Mononuclear cell (primary cell): Measurements from ENCODE around the gene CLC. TPM values are rescaled to one million over a fixed set of nuclear protein-coding genes. Genes with fewer than 3 reads are reported as not detected.
"Not testable (repeated sequence)": the region's sequence is repeated elsewhere in the genome, so short reads cannot be mapped to it uniquely, and the experiment has no call there.

Experiments used
- H3K27me3 ChIP-seq: 2 replicates; pipeline ENCODE4 v1.6.0; 2011; ENCODE audit warnings: low read length, control low read depth; ENCODE audit not compliant: insufficient read depth
- H3K4me1 ChIP-seq: 2 replicates; pipeline ENCODE4 v1.5.1; 2011; ENCODE audit warnings: mild to moderate bottlenecking, low read length, control low read depth; ENCODE audit not compliant: insufficient read depth
- H3K4me3 ChIP-seq: 2 replicates; pipeline ENCODE4 v1.5.1; 2011; ENCODE audit warnings: mild to moderate bottlenecking, low read length, moderate library complexity
- H3K9me3 ChIP-seq: 2 replicates; pipeline ENCODE4 v1.5.1; 2011; ENCODE audit warnings: low read depth, mild to moderate bottlenecking, control low read depth, low read length
- total RNA-seq: library from RNA; depleted of rRNA; stranded (reverse); fragments of >200 nt; gene quantifications from one replicate; pipeline ENCODE4 v1.2.3, GENCODE V29; 2012

CLC gene
- total RNA-seq, 1 donor: 0.73 TPM

DNA sequence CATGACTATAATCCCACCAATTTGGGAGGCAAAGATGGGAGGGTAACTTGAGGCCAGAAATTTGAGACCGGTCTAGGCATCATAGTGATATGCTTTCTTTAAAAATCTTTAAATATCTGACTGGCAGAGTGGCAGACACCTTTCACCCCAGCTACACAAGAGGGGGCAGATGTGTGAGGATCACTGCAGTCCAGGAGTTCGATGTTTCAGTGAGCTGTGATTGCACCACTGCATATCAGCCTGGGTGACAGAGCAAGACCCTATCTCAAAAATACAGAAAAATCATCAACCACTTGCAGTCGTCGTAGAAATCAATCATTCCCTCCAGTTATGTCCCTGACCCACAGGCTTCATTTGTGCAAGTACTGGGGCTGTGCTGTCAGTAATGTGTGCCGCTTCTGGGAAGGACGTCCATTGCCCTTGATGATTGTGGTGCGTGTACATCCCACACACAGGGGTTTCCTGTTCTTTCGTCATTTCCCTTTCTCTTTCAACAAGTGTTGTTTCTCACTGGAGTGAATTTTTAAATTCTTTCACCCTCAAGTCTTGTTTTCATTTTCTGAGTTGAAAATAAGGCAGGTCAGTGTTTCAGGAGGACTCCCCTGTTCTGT, 32.1 kb downstream of the CLC start:
- Histone ChIP-seq H3K4me1 (no peaks in the 10 kb centered on the region), H3K27me3 (peaks cover 3% of the 10 kb centered on the region), H3K9me3 (no peaks in the 10 kb centered on the region), H3K4me3 (no peak overlapping the region)

DNA sequence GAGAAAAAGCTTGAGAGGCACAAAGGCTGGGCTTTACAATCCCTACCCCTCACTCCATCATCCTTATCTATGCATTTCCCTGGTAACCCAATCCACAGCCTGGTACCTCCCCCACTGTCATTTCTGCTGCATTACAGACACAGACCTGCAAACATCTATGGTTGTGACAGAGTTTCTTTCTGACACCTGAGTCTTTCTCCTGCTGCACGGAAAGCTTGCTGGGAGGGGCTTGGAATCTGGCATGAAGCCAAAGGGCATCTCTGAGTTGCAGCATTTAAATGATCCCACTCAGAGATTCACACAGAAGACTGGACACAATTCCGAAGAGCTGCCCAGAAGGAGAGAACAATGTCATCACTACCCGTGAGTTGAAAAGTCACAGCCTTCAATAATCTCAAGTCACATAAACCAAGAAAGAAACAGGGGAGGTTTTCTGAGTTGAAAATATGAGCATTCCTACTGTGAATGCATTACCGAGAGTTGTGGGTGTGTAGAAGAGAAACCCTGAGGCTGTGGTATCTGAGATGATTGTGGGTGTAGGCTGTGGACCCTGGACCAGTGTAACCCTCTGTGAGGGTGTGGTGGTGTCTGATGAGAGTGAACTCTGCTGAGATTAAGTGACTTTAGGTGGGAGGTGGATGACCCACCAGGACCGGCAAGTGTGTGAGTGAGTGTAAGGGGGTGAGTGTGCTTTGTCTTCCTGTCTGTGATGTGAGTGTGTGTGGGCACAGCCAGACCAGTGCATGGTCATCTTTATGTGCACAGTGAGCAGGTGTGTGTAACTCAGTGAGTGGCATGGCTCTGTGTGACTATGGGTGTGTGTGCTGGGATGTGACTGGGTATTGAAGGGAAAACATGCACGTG, 33.4 kb downstream of the CLC start, which contains the start of gene LGALS14:
TSS of gene LGALS14 (plus strand) at position 301 of the 864 bp plus-strand sequence. CDS start at position 349, 48 bp downstream.
- H3K4me3 ChIP-seq: no peak within 1 kb of the TSS
- H3K27me3 ChIP-seq: peaks cover 6% of the 10 kb centered on the region
- no peaks in the 10 kb centered on the region for H3K9me3 ChIP-seq
- no peaks in the 10 kb centered on the region for H3K4me1 ChIP-seq

DNA sequence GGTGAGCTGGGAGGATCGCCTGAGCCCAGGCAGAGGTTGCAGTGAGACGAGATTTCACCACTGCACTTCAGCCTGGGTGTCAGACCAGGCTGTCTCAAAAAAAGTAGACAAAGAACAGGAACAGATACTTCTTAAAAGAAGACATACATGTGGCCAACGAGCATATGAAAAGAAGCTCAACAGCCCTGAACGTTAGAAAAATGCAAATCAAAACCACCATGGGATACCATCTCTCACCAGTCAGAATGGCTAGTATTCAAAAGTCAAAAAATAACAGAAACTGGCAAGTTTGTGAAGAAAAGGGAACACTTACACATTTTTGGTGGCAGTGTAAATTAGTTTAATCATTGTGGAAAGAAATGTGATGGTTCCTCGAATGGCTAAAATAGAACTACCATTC, 36.5 kb downstream of the CLC start:
- Histone ChIP-seq H3K4me1 (no peaks in the 10 kb centered on the region), H3K27me3 (peaks cover 6% of the 10 kb centered on the region), H3K9me3 (no peaks in the 10 kb centered on the region), H3K4me3 (no peak overlapping the region)

DNA sequence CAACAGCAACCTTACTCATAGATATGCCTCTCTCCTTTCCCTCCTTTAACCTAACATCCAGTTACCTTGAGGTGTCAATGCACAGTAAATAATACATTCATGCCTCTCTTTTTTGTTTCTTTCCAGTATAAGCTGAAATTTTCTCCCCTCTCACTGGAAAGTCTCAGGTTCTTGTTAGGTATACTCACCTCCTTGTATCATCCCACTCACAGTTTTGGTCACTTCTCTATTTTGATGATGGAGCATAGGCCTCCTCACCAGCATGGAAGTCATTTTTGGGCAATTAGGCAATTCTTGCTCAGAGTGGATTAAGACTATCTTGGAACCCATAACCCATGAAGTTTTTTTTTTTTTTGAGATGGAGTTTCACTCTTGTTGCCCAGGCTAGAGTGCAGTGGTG, 39.3 kb downstream of the CLC start:
- Histone ChIP-seq H3K4me1 (no peaks in the 10 kb centered on the region), H3K4me3 (no peak overlapping the region), H3K9me3 (no peaks in the 10 kb centered on the region), H3K27me3 (peaks cover 9% of the 10 kb centered on the region)

DNA sequence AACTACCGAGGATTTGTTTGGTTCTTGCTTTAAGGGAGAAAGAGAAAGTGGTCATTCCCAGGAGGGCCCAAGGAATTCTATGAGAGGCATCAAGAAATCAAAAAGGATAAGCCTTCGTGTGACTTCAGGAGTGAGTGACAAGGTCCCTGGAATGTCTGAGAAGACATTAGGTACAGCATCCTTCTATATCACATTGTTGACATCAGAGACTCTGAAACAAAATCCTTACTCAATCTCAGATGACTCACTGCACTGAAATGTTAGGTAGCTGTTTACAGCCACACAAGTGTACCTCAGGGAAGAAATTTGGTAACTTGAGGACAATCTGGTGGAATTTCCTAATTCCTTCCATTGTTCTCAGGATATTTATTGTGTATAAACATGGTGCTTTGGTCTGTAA, 41.4 kb downstream of the CLC start:
- H3K4me1 ChIP-seq: no peaks in the 10 kb centered on the region
- no peaks in the 10 kb centered on the region for H3K9me3 ChIP-seq
- peaks cover 6% of the 10 kb centered on the region for H3K27me3 ChIP-seq
- H3K4me3 ChIP-seq: no peak overlapping the region

DNA sequence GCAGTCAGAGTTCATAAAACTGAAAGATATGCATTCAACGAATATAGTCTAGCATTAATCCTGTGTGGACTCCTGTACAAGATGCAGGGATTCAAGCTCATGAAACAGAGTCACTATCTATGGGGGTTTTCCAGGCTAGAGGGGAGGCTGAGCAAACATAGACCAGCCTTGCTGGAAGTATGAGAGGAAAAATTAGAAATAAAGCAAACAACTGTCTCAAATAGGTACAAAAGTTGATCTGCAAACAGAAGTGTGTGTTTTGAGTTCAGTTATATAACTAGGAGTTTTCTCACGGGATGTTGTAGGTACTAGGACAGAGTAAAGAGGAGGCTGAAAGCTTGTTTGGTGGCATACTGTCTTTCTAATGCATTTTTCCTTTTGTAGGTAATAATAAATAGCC, 42.1 kb downstream of the CLC start:
- Histone ChIP-seq H3K4me1 (no peaks in the 10 kb centered on the region), H3K4me3 (no peak overlapping the region), H3K9me3 (no peaks in the 10 kb centered on the region), H3K27me3 (peaks cover 6% of the 10 kb centered on the region)

DNA sequence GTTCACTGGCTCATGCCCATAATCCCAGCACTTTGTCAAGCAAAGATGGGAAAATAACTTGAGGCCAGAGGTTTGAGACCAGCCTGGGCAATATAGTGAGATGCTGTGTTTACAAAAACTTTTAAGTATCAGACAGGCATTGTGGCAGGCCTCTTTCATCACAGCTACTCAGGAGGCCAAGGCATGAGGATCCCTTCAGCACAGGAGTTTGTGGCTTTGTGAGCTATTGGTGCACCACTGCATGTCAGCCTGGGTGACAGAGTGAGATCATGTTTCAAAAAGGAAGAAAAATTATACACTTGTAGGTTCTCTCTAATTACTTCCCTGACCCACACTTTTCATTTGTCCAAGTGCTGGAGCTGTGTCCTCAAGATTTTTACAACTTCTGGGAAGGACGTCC, 45.0 kb downstream of the CLC start:
- no peak overlapping the region for H3K4me3 ChIP-seq
- no peaks in the 10 kb centered on the region for H3K9me3 ChIP-seq
- peaks cover 6% of the 10 kb centered on the region for H3K27me3 ChIP-seq
- no peaks in the 10 kb centered on the region for H3K4me1 ChIP-seq

DNA sequence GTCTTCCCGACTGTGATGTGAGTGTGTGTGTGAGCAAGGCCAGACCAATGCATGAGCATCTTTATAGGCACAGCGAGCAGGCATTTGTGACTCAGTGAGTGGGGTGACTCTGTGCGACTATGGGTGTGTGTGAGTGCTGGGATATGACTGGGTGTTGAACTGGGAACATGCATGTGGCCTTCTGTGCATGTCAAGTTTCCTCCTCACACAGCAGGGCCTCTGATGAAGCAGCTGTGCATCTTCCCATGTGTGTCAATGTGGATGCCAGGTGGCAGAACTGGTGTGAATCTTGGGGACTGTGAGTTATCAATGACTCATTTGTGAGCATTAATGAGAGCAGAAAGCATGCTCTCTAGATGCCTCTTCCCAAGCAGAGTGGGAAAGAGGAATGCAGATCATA, 45.7 kb downstream of the CLC start:
- Histone ChIP-seq H3K9me3 (no peaks in the 10 kb centered on the region), H3K4me3 (no peak overlapping the region), H3K4me1 (no peaks in the 10 kb centered on the region), H3K27me3 (peaks cover 6% of the 10 kb centered on the region)

DNA sequence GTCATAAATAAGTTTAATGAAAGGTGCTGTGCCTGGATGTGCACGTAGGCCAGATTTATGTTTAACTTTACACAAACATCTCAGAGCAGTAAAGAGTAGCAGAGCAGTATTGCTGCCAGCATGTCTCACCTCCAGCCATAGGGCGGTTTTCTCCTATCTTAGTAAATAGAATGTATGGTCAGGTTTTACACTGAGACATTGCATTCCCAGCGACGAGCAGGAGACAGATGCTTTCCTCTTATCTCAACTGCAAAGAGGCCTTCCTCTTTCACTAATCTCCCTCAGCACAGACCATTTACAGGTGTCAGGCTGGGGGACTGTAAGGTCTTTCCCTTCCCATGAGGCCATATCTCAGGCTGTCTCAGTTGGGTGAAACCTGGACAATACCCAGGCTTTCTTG, 49.2 kb downstream of the CLC start:
- not testable (repeated sequence) for H3K27me3 ChIP-seq, H3K9me3 ChIP-seq, H3K4me1 ChIP-seq, H3K4me3 ChIP-seq

DNA sequence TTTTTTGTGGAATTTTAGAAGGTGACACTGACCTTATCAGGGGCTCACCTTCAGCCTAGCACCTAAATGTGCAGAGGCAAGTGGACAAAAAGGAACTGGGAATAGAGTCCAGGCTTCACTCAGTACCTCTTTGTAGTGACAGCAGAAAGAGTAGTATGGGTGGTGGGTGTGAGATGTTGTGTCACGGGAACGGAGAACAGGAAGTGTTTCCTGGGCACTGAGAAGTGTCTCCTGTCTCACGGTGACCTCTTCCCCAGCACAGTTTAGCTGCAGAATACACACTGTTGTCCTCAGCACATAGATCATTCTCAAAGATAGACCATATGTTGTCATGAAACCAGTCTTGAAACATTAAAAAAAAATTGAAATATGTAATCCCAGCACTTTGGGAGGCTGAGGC, 51.1 kb downstream of the CLC start:
- Histone ChIP-seq H3K27me3 (peaks cover 2% of the 10 kb centered on the region), H3K9me3 (no peaks in the 10 kb centered on the region), H3K4me3 (no peak overlapping the region), H3K4me1 (no peaks in the 10 kb centered on the region)

DNA sequence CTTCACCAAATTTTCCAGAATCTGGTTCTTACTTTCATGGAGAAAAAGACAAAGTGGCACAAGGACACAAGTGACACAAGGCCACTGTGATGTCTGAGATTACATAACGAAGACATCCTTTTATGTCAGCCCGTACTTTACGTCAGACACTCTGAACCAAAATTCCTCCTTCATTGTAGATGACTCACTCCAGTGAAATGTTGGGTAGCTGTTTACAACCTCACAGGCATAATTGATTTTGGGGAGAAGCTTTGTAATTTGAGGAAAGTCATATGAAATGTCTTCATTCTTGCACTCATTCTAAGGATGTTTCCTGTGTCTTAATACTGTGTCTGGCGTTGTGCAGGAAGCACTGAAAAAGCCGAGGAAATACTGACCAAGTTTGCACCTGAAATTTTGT, 53.6 kb downstream of the CLC start:
- Histone ChIP-seq H3K4me3 (no peak overlapping the region), H3K27me3 (no peaks in the 10 kb centered on the region), H3K9me3 (no peaks in the 10 kb centered on the region), H3K4me1 (no peaks in the 10 kb centered on the region)

DNA sequence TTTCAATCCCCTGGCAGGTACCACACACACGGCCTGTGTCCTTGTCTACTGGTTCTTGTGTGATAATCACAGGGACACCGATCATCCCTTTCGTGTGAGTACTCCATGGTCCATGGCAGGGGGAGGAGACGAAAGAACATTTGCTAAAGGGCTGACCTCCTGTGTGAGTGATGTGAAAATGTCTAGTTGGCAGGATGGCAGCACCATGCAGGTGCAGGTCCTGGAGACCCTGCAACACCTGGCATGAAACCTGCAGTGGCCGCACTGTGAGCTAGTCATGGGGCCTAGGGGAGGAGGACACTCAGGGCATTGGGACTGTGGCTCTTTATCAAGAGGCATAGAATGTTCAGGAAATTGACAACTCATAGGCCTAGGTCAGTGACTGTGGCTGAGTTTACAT, 56.4 kb downstream of the CLC start:
- Histone ChIP-seq H3K9me3 (no peaks in the 10 kb centered on the region), H3K27me3 (no peaks in the 10 kb centered on the region), H3K4me1 (peaks cover 4% of the 10 kb centered on the region), H3K4me3 (no peak overlapping the region)

Other genes with a start within 250 kb of the CLC start
- not detected for gene DLL3, start 239.1 kb downstream of the CLC start, total RNA-seq
- not detected for gene SELENOV, start 222.9 kb downstream of the CLC start, total RNA-seq
- gene EID2B, start 205.2 kb downstream of the CLC start, total RNA-seq: 6.0 TPM
- 14.4 TPM for gene EID2, start 197.9 kb downstream of the CLC start, total RNA-seq
- gene LGALS13, start 135.5 kb downstream of the CLC start, total RNA-seq: not detected
- gene LGALS16, start 82.1 kb downstream of the CLC start, total RNA-seq: not detected
- 0.31 TPM for gene LGALS14, start 33.5 kb downstream of the CLC start, total RNA-seq
- gene LEUTX, start 40.8 kb upstream of the CLC start, total RNA-seq: not detected
- gene DYRK1B, start 96.1 kb upstream of the CLC start, total RNA-seq: 6.5 TPM
- 195 TPM for gene FBL, start 108.3 kb upstream of the CLC start, total RNA-seq
- 4.7 TPM for gene FCGBP, start 196.6 kb upstream of the CLC start, total RNA-seq
- gene PSMC4, start 233.1 kb upstream of the CLC start, total RNA-seq: 45.0 TPM